Stimulated activated naive CD8-positive, alpha-beta T cell treated with anti-CD3 and anti-CD28 coated beads, Interleukin-15, Interleukin-2, amounts not matched to agents 100 ng/mL and 50 ng/mL, for 24 hours (primary cell): ENCODE measurements around the gene CXorf49.

Experiments
- H3K27ac Mint-ChIP-seq: one replicate; pipeline ENCODE4 v1.8.0; 2021; ENCODE audit warnings: mild to moderate bottlenecking, mixed read lengths
- H3K27me3 Mint-ChIP-seq: one replicate; pipeline ENCODE4 v1.8.0; 2021; ENCODE audit warnings: mixed read lengths
- H3K36me3 Mint-ChIP-seq: one replicate; pipeline ENCODE4 v1.8.0; 2021; ENCODE audit warnings: low read depth, mixed read lengths
- H3K4me1 Mint-ChIP-seq: one replicate; pipeline ENCODE4 v1.8.0; 2021; ENCODE audit warnings: low read depth, mixed read lengths
- H3K4me3 Mint-ChIP-seq: one replicate; pipeline ENCODE4 v1.8.0; 2021; ENCODE audit warnings: mild to moderate bottlenecking, mixed read lengths
- H3K9me3 Mint-ChIP-seq: one replicate; pipeline ENCODE4 v1.8.0; 2021; ENCODE audit warnings: mixed read lengths

Gene CXorf49

GRCh38 chrX:71664889-71665491, 53.1 kb downstream of the CXorf49 start:
- Mint-ChIP-seq H3K4me3 (no peak overlapping the region), H3K4me1 (peaks cover 29% of the 10 kb centered on the region), H3K9me3 (no peaks in the 10 kb centered on the region), H3K27me3 (no peaks in the 10 kb centered on the region), H3K36me3 (no peaks in the 10 kb centered on the region), H3K27ac (no peak overlapping the region)
